ENCODE measurements around the gene PSMD1.

PSMD1 gene

DNA sequence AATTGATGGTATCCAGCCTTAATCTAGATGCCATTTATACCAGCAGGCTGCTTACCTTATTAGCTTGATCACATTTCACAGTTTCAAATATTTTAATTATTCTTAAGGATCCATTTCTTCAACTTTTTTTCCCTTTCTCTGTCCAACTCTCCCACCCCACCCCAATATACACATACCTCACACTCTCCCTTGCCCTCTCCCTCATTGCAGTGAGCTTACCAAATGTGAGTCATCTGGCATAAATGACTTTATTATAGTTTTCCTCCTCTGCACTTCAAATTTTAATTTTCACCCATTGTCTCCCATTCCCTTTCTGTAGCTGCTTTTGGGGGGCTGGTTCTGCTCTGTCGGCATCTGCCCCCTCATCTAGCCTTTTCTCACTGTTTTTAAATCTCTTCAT is 55.3 kb downstream of the PSMD1 start:
- Histone ChIP-seq H3K4me1 (ENCODE audit: control insufficient read depth, insufficient read depth, low read length, poor library complexity, severe bottlenecking) (no peaks in the 10 kb centered on the region), H3K27ac (ENCODE audit: insufficient read depth, low read length, poor library complexity, severe bottlenecking) (no peak overlapping the region)
- DNase-seq = no peak

DNA sequence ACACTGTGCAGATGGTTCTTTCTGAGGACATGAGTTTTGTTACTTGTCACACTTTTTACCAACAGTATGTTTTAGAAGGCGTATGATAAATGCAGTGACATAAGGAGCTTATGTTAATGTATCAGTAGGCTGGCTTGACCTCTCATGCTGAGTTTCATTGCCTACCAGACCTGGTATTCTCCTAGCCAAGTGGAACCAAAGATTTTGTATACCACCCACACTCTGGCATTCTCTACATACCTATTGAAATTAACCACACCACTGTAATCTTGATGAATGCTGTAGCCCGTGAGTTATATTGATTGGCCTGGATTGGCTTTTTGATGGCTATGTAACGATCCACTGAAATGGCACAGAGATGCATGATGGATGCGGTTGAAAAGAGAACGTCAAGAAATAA is 56.8 kb downstream of the PSMD1 start:
- peaks cover 7% of the 10 kb centered on the region for H3K36me3 ChIP-seq (ENCODE audit: control insufficient read depth, insufficient read depth, low read length)
- no peak overlapping the region for H3K4me3 ChIP-seq (ENCODE audit: insufficient read depth, low read depth, low read length, poor library complexity, severe bottlenecking)
- H3K4me1 ChIP-seq (ENCODE audit: control insufficient read depth, insufficient read depth, low read length, poor library complexity, severe bottlenecking) = no peaks in the 10 kb centered on the region
- no peak overlapping the region for H3K27ac ChIP-seq (ENCODE audit: insufficient read depth, low read length, poor library complexity, severe bottlenecking)
- H3K9me3 ChIP-seq (ENCODE audit: control insufficient read depth, low read length) = no peaks in the 10 kb centered on the region
- DNase-seq = no peak
- H3K27me3 ChIP-seq (replicated peaks; ENCODE audit: control insufficient read depth, insufficient read depth, low read length, poor library complexity, severe bottlenecking) = no peaks in the 10 kb centered on the region

More for the DNA sequence above, 55.3 kb downstream of the PSMD1 start:
- no peaks in the 10 kb centered on the region for H3K9me3 ChIP-seq (ENCODE audit: control insufficient read depth, low read length)
- H3K27me3 ChIP-seq (replicated peaks; ENCODE audit: control insufficient read depth, insufficient read depth, low read length, poor library complexity, severe bottlenecking) = no peaks in the 10 kb centered on the region
- H3K4me3 ChIP-seq (ENCODE audit: insufficient read depth, low read depth, low read length, poor library complexity, severe bottlenecking) = no peak overlapping the region
- H3K36me3 ChIP-seq (ENCODE audit: control insufficient read depth, insufficient read depth, low read length) = peaks cover 8% of the 10 kb centered on the region

DNA sequence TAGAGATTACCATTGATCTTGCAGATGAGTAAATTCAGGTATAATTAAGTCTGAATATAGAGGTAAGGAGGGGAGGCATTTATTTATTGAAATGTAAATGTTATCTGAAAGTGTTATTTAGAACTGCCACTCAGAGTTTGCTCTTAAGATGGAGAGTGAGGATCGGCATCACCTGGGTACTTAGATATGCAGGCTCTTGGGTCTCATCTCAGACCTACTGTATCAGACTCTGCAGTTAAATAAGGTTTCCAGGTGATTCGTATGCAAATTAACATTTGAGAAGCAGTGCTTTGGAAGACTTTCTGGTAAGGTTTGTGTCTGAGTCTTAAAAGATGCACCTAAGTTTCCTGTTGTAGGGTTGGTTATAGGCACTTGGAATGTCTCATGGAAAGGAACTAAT is 59.0 kb downstream of the PSMD1 start:
- Histone ChIP-seq H3K36me3 (ENCODE audit: control insufficient read depth, insufficient read depth, low read length) (no peaks in the 10 kb centered on the region), H3K27ac (ENCODE audit: insufficient read depth, low read length, poor library complexity, severe bottlenecking) (no peak overlapping the region), H3K4me1 (ENCODE audit: control insufficient read depth, insufficient read depth, low read length, poor library complexity, severe bottlenecking) (no peaks in the 10 kb centered on the region), H3K27me3 (replicated peaks; ENCODE audit: control insufficient read depth, insufficient read depth, low read length, poor library complexity, severe bottlenecking) (no peaks in the 10 kb centered on the region), H3K9me3 (ENCODE audit: control insufficient read depth, low read length) (no peaks in the 10 kb centered on the region), H3K4me3 (ENCODE audit: insufficient read depth, low read depth, low read length, poor library complexity, severe bottlenecking) (no peak overlapping the region)
- no peak for DNase-seq

DNA sequence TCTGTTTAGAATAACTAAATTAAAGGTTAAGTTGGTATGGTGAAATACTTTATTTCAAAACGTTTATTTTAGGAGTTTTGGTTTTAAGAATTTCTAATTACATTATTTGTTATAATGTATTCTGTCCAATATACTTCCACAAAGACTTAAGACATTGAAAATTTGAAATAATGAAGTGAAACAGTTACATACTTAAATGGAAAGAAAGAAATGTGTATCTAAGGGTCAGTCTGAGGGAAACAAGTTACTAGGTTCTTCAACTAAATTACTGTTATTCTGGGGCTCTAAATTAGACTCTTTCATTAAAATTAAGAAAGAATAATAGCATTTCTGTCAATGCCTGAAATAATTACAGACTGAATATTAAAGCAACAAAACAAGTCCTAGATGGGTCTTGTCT is 60.5 kb downstream of the PSMD1 start:
- H3K9me3 ChIP-seq (ENCODE audit: control insufficient read depth, low read length) = no peaks in the 10 kb centered on the region
- no peak for DNase-seq
- no peak overlapping the region for H3K4me3 ChIP-seq (ENCODE audit: insufficient read depth, low read depth, low read length, poor library complexity, severe bottlenecking)
- no peaks in the 10 kb centered on the region for H3K36me3 ChIP-seq (ENCODE audit: control insufficient read depth, insufficient read depth, low read length)
- no peaks in the 10 kb centered on the region for H3K27me3 ChIP-seq (replicated peaks; ENCODE audit: control insufficient read depth, insufficient read depth, low read length, poor library complexity, severe bottlenecking)
- no peak overlapping the region for H3K27ac ChIP-seq (ENCODE audit: insufficient read depth, low read length, poor library complexity, severe bottlenecking)
- no peaks in the 10 kb centered on the region for H3K4me1 ChIP-seq (ENCODE audit: control insufficient read depth, insufficient read depth, low read length, poor library complexity, severe bottlenecking)

DNA sequence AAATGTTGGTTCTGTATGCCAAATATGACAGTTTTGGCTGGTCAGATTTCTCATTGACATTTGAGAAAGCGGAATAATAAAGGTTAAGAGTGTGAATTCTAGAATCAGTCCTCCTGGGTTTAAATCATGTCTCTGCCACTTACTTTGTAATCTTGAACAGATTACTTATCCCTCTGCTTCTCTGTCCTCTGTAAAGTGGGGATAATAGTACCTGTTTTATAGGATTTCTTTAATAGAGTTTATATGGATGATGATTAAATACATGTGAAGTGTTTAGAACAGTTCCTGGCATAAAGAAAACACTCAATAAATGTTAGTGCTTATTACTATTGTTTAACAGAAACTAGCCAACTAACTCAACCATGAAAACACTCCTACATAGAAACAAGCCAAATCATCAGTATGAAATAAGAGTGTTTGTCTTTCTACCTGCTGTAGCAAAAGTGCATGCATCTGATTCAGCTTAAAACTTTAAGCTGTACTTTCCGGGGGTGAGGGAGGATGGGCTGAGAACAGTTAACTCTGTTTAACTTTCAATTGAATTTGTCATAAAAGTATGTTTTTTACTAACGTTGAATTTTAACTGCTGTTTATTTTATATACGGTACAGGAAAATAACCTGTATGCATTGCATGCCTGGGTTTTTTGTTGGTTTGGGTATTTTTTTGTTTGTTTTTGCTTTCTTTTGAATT is 61.4 kb downstream of the PSMD1 start:
- H3K4me3 ChIP-seq (ENCODE audit: insufficient read depth, low read depth, low read length, poor library complexity, severe bottlenecking) = no peak overlapping the region
- H3K36me3 ChIP-seq (ENCODE audit: control insufficient read depth, insufficient read depth, low read length) = no peaks in the 10 kb centered on the region
- H3K4me1 ChIP-seq (ENCODE audit: control insufficient read depth, insufficient read depth, low read length, poor library complexity, severe bottlenecking) = no peaks in the 10 kb centered on the region
- no peaks in the 10 kb centered on the region for H3K27me3 ChIP-seq (replicated peaks; ENCODE audit: control insufficient read depth, insufficient read depth, low read length, poor library complexity, severe bottlenecking)
- DNase-seq = no peak
- H3K27ac ChIP-seq (ENCODE audit: insufficient read depth, low read length, poor library complexity, severe bottlenecking) = no peak overlapping the region
- no peaks in the 10 kb centered on the region for H3K9me3 ChIP-seq (ENCODE audit: control insufficient read depth, low read length)

DNA sequence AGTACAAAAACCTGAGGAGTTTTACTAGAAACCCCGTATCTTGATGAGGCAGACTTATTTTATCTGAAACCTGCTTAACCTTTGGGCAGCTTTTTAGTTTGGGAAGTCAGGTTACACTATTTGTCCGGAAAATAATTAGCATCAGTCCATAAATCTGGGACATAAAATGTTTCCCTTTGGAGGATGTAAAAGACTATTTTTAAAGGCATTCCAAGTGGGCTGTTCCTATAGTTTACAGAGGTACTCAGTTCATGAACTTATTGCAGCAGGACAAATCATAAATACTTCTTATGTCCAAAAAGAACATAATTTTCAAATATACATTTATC is 61.9 kb downstream of the PSMD1 start:
- Histone ChIP-seq H3K4me3 (ENCODE audit: insufficient read depth, low read depth, low read length, poor library complexity, severe bottlenecking) (no peak overlapping the region), H3K4me1 (ENCODE audit: control insufficient read depth, insufficient read depth, low read length, poor library complexity, severe bottlenecking) (no peaks in the 10 kb centered on the region), H3K9me3 (ENCODE audit: control insufficient read depth, low read length) (no peaks in the 10 kb centered on the region), H3K36me3 (ENCODE audit: control insufficient read depth, insufficient read depth, low read length) (no peaks in the 10 kb centered on the region), H3K27me3 (replicated peaks; ENCODE audit: control insufficient read depth, insufficient read depth, low read length, poor library complexity, severe bottlenecking) (no peaks in the 10 kb centered on the region), H3K27ac (ENCODE audit: insufficient read depth, low read length, poor library complexity, severe bottlenecking) (no peak overlapping the region)
- DNase-seq = no peak

DNA sequence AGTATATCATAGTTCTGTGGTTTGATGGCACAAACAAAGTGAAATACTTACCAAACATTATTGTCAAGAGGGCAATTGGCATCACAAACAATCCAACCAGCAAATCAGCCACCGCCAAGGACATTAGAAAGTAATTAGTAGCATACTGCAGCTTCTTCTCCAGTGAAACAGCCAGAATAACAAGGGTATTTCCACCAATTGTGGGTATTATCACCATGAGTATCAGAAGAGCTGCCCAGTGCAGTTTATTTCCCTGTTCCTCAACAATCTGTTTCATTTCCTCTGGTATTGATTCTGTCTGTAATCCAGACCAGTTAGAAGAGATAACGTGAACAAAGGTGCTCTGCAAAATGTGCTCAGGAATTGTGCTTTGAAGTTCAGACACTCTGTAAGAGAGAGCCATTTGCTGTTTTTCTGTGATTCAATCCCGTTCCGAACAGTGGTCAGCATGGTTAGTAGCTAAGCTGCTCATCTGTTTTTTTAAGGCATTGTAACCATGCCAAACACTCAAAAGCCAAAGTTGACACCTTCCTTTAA is 66.8 kb downstream of the PSMD1 start:
- H3K27me3 ChIP-seq (replicated peaks; ENCODE audit: control insufficient read depth, insufficient read depth, low read length, poor library complexity, severe bottlenecking) = no peaks in the 10 kb centered on the region
- no peaks in the 10 kb centered on the region for H3K4me1 ChIP-seq (ENCODE audit: control insufficient read depth, insufficient read depth, low read length, poor library complexity, severe bottlenecking)
- H3K27ac ChIP-seq (ENCODE audit: insufficient read depth, low read length, poor library complexity, severe bottlenecking) = no peak overlapping the region
- no peak overlapping the region for H3K4me3 ChIP-seq (ENCODE audit: insufficient read depth, low read depth, low read length, poor library complexity, severe bottlenecking)
- DNase-seq = no peak
- H3K36me3 ChIP-seq (ENCODE audit: control insufficient read depth, insufficient read depth, low read length) = no peaks in the 10 kb centered on the region
- no peaks in the 10 kb centered on the region for H3K9me3 ChIP-seq (ENCODE audit: control insufficient read depth, low read length)

DNA sequence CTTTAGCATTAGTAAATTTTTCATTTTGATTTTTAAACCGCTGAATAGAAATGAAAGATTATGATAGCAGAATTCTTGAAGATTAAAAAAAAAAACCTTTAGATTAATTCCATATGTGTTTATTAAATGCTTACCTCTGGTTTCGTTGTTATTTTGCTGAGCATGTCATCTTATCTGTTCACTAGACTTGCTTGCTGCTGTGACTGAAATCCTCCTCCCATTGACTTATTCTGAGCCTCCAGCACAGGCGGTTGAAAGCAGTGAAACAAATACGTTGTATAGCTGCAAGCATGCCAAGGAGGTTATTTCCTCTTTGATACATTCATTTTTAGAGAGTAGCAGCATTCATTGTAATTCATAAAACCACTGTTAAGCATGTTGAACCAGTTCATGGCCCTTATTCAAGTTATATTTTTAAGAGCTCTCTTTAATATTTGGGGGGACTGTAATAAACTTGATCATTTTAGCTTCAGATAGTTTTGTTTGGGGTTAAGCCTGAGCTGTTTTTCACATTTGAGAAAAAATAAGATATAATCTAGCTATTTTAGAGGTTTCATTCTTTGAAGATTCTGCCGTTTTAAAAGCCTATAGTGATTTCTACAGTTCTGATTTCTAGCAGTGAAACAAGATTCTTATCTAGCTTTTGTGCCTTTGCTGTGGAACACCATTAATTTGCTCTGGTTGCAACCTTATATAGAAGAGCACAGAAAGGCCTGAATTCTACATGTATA is 68.3 kb downstream of the PSMD1 start, which contains the start of gene HTR2B:
Gene HTR2B, minus strand, starts transcription at position 205 of the 731 bp plus-strand sequence. CDS start 1,278 bp downstream, outside the sequence.
- Histone ChIP-seq H3K4me1 (ENCODE audit: control insufficient read depth, insufficient read depth, low read length, poor library complexity, severe bottlenecking) (no peaks in the 10 kb centered on the region), H3K27ac (ENCODE audit: insufficient read depth, low read length, poor library complexity, severe bottlenecking) (no peak within 1 kb of the TSS), H3K9me3 (ENCODE audit: control insufficient read depth, low read length) (no peaks in the 10 kb centered on the region), H3K4me3 (ENCODE audit: insufficient read depth, low read depth, low read length, poor library complexity, severe bottlenecking) (no peak within 1 kb of the TSS), H3K36me3 (ENCODE audit: control insufficient read depth, insufficient read depth, low read length) (no peaks in the 10 kb centered on the region), H3K27me3 (replicated peaks; ENCODE audit: control insufficient read depth, insufficient read depth, low read length, poor library complexity, severe bottlenecking) (no peaks in the 10 kb centered on the region)
- DNase-seq = no peak

DNA sequence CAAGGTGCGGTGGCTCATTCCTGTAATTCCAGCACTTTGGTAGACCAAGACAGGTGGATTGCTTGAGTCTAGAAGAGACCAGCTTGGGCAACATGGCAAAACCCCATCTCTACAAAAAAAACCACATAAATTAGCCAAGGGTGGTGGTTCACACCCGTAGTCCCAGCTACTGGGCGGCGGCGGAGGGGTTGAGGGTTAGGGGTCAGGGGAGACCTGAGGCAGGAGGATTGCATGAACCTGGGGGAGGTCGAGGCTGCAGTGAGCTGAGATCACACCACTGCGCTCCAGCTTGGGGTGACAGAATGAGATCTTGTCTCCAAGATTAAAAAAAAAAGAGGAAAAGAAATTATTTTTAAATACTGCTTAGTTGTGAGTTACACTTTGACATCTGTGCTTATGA is 69.5 kb downstream of the PSMD1 start:
- H3K9me3 ChIP-seq (ENCODE audit: control insufficient read depth, low read length) = no peaks in the 10 kb centered on the region
- H3K4me3 ChIP-seq (ENCODE audit: insufficient read depth, low read depth, low read length, poor library complexity, severe bottlenecking) = no peak overlapping the region
- no peaks in the 10 kb centered on the region for H3K27me3 ChIP-seq (replicated peaks; ENCODE audit: control insufficient read depth, insufficient read depth, low read length, poor library complexity, severe bottlenecking)
- no peak overlapping the region for H3K27ac ChIP-seq (ENCODE audit: insufficient read depth, low read length, poor library complexity, severe bottlenecking)
- no peaks in the 10 kb centered on the region for H3K36me3 ChIP-seq (ENCODE audit: control insufficient read depth, insufficient read depth, low read length)
- DNase-seq = no peak
- no peaks in the 10 kb centered on the region for H3K4me1 ChIP-seq (ENCODE audit: control insufficient read depth, insufficient read depth, low read length, poor library complexity, severe bottlenecking)

DNA sequence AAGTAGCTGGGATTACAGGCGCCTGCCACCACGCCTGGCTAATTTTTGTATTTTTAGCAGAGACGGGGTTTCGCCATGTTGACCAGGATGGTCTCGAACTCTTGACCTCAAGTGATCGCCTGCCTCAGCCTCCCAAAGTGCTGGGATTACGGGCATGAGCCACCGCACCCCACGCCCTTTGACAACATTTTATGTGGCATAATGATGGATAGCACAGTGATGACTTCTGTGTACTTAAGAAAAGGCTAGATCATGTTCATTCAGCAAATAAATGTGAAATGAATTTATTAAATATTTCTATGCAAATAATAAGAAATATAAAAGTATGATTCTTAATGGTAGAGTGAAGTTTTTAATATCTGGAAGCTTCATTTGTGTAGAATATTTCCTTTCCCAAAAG is 70.8 kb downstream of the PSMD1 start:
- Histone ChIP-seq H3K4me1 (ENCODE audit: control insufficient read depth, insufficient read depth, low read length, poor library complexity, severe bottlenecking) (no peaks in the 10 kb centered on the region), H3K9me3 (ENCODE audit: control insufficient read depth, low read length) (no peaks in the 10 kb centered on the region), H3K36me3 (ENCODE audit: control insufficient read depth, insufficient read depth, low read length) (no peaks in the 10 kb centered on the region), H3K4me3 (ENCODE audit: insufficient read depth, low read depth, low read length, poor library complexity, severe bottlenecking) (no peak overlapping the region), H3K27ac (ENCODE audit: insufficient read depth, low read length, poor library complexity, severe bottlenecking) (no peak overlapping the region), H3K27me3 (replicated peaks; ENCODE audit: control insufficient read depth, insufficient read depth, low read length, poor library complexity, severe bottlenecking) (no peaks in the 10 kb centered on the region)
- no peak for DNase-seq

All from effector memory CD4-positive, alpha-beta T cell (primary cell).